SK-N-SH (cell line): ENCODE results near the gene COL12A1.

Experiments
- CTCF ChIP-seq: fragments of 200-600 bp; sonication (generic); IDR thresholded peaks from 2 replicates; pipeline ENCODE4 v1.6.1; 2017; ENCODE audit warnings: antibody characterized with exemption, mild to moderate bottlenecking, moderate library complexity
- ELF1 ChIP-seq: IDR thresholded peaks from 2 replicates; pipeline ENCODE4 v1.4.0; 2012
- GABPA ChIP-seq: IDR thresholded peaks from 2 replicates; pipeline ENCODE4 v1.4.0; 2012; ENCODE audit warnings: low read depth, mild to moderate bottlenecking
- SIN3A ChIP-seq: IDR thresholded peaks from 2 replicates; pipeline ENCODE4 v1.6.1; 2012; ENCODE audit warnings: low read depth, mild to moderate bottlenecking, low read length, moderate library complexity, borderline replicate concordance
- TAF1 ChIP-seq: IDR thresholded peaks from 2 replicates; pipeline ENCODE4 v1.6.1; 2012; ENCODE audit warnings: low read depth, mild to moderate bottlenecking, low read length, moderate library complexity, borderline replicate concordance
- TEAD4 ChIP-seq: IDR thresholded peaks from 2 replicates; pipeline ENCODE4 v1.4.0; 2012; ENCODE audit warnings: mild to moderate bottlenecking, borderline replicate concordance; ENCODE audit not compliant: insufficient read depth
- YY1 ChIP-seq: IDR thresholded peaks from 2 replicates; pipeline ENCODE4 v1.4.0; 2012; ENCODE audit warnings: low read depth, mild to moderate bottlenecking

- TF ChIP-seq CTCF, result no peak
- no peak for TF ChIP-seq SIN3A
- TF ChIP-seq ELF1, result no peak
- TF ChIP-seq TEAD4, result no peak
- TF ChIP-seq TAF1, result no peak
- no peak for TF ChIP-seq YY1
- no peak for TF ChIP-seq GABPA
Measured at GRCh38 chr6:75085931-75086635, 119.8 kb downstream of the COL12A1 start.
